K562 (cell line): Measurements from ENCODE around the gene RDH13. TPM values are rescaled to one million over a fixed set of nuclear protein-coding genes. Genes with fewer than 3 reads are reported as not detected.
A peak's percentile ranks its signal among the peaks of the same experiment; 100 is the strongest.

Source experiments
- CBFA2T2 ChIP-seq: fragments of 450-650 bp; conservative IDR thresholded peaks from 2 replicates; pipeline ENCODE4 v1.6.1; 2017; ENCODE audit warnings: mild to moderate bottlenecking
- CBX5 ChIP-seq: IDR thresholded peaks from 2 replicates; pipeline ENCODE4 v1.6.1; 2014; ENCODE audit warnings: low read depth, borderline replicate concordance
- ILK ChIP-seq: fragments of 450-650 bp; IDR thresholded peaks from 2 replicates; pipeline ENCODE4 v1.6.1; 2016; ENCODE audit warnings: missing genetic modification characterization, low read depth, mild to moderate bottlenecking, missing compliant biosample characterization, moderate library complexity, borderline replicate concordance
- PTBP1 ChIP-seq: fragments of 200-400 bp; formaldehyde crosslinking; IDR thresholded peaks from 2 replicates; pipeline ENCODE4 v1.6.1; 2017; ENCODE audit warnings: low read depth, low read length
- RBM25 ChIP-seq: fragments of 200-400 bp; formaldehyde crosslinking; IDR thresholded peaks from 2 replicates; pipeline ENCODE4 v1.6.1; 2018; ENCODE audit warnings: low read length, low read depth, moderate library complexity; ENCODE audit not compliant: severe bottlenecking
- RBM34 ChIP-seq: fragments of 200-400 bp; formaldehyde crosslinking; IDR thresholded peaks from 2 replicates; pipeline ENCODE4 v1.6.1; 2018; ENCODE audit warnings: low read length, borderline replicate concordance; ENCODE audit not compliant: insufficient read depth
- RHOXF2B ChIP-seq: fragments of 250-450 bp; sonication (Bioruptor Pico); conservative IDR thresholded peaks from 2 replicates; pipeline ENCODE4 v1.5.1; 2021
- RNF2 ChIP-seq: sonication (generic); IDR thresholded peaks from 2 replicates; pipeline ENCODE4 v1.6.1; 2016
- STAT5B ChIP-seq: fragments of 250-450 bp; sonication (Bioruptor Pico); IDR thresholded peaks from 2 replicates; pipeline ENCODE4 v1.8.0; 2021; ENCODE audit warnings: mild to moderate bottlenecking, inconsistent platforms
- TAF1 ChIP-seq: IDR thresholded peaks from 2 replicates; pipeline ENCODE4 v1.6.1; 2011; ENCODE audit warnings: mild to moderate bottlenecking, low read length, moderate library complexity; ENCODE audit not compliant: insufficient read depth, control insufficient read depth, severe bottlenecking; ENCODE audit errors: extremely low read depth
- TAF15 ChIP-seq: fragments of 200-400 bp; formaldehyde crosslinking; IDR thresholded peaks from 2 replicates; pipeline ENCODE4 v1.6.1; 2017; ENCODE audit warnings: mild to moderate bottlenecking, low read depth, low read length, moderate library complexity
- TBL1XR1 ChIP-seq, 2 experiments: IDR thresholded peaks; 2 replicates each; pipeline ENCODE4 v1.6.1; 2012; ENCODE audit warnings: improper control_type of control experiment in 2 of 2, low read length in 2 of 2, mild to moderate bottlenecking in 1 of 2
- ZFX ChIP-seq: sonication (generic); formaldehyde crosslinking; IDR thresholded peaks from 2 replicates; pipeline ENCODE4 v1.8.0; 2022; ENCODE audit warnings: mild to moderate bottlenecking, missing genetic modification reagents, moderate library complexity
- ZKSCAN8 ChIP-seq: fragments of 200-800 bp; sonication (Bioruptor generic); IDR thresholded peaks from 2 replicates; pipeline ENCODE4 v1.6.1; 2016; ENCODE audit warnings: missing genetic modification characterization, missing compliant biosample characterization
- ZNF41 ChIP-seq: fragments of 250-450 bp; sonication (Bioruptor Pico); conservative IDR thresholded peaks from 2 replicates; pipeline ENCODE4 v1.4.0; 2020; ENCODE audit warnings: mild to moderate bottlenecking
- ZNF668 ChIP-seq: fragments of 250-450 bp; sonication (Bioruptor Pico); IDR thresholded peaks from 2 replicates; pipeline ENCODE4 v1.8.0; 2022; ENCODE audit warnings: mild to moderate bottlenecking, inconsistent platforms
- ZNF76 ChIP-seq: fragments of 250-450 bp; sonication (Bioruptor Pico); IDR thresholded peaks from 2 replicates; pipeline ENCODE4 v1.4.0; 2020; ENCODE audit warnings: mild to moderate bottlenecking, moderate library complexity, borderline replicate concordance
- polyA plus RNA-seq, 8 experiments: library from polyadenylated mRNA; depleted of rRNA in 4 of 8; stranded (reverse) in 5 of 8; unstranded in 3 of 8; fragments of >200 nt; fragmentation: Nextera tagmentation in 2 of 8; fragmentation: Illumina TruSeq in 1 of 8; extraction: Ambion mirVana in 2 of 8; extraction: Trizol in 1 of 8; gene quantifications; 2 replicates each; pipeline versions ENCODE4 v1.2.1 to v1.2.3, GENCODE V29; 2011 to 2014; ENCODE audit warnings: inconsistent platforms in 1 of 8, missing spikeins in 1 of 8
- total RNA-seq, 7 experiments: library from RNA; depleted of rRNA in 6 of 7; stranded (reverse); fragments of >200 nt in 6 of 7; fragmentation: Illumina TruSeq in 2 of 7; extraction: Trizol in 2 of 7; gene quantifications; 2 replicates each; pipeline versions ENCODE4 v1.2.1 to v1.2.3, GENCODE V29; 2011 to 2021; ENCODE audit warnings: low replicate concordance in 1 of 7
- TF ChIP-seq, protein P1 (sequence below): fragments of 450-650 bp; IDR thresholded peaks from 2 replicates; pipeline ENCODE4 v1.6.1; 2016; ENCODE audit warnings: missing biosample characterization, missing genetic modification characterization
- TF ChIP-seq, protein P2 (sequence below): fragments of 250-450 bp; sonication (Bioruptor Pico); IDR thresholded peaks from 2 replicates; pipeline ENCODE4 v1.8.0; 2022; ENCODE audit warnings: moderate library complexity, mild to moderate bottlenecking, inconsistent platforms
- TF ChIP-seq, protein P3 (sequence below): fragments of 450-650 bp; IDR thresholded peaks from 2 replicates; pipeline ENCODE4 v1.7.1; 2018; ENCODE audit warnings: mild to moderate bottlenecking, low read depth; ENCODE audit not compliant: partially characterized antibody
- TF ChIP-seq, protein P4 (sequence below): fragments of 150-350 bp; conservative IDR thresholded peaks from 2 replicates; pipeline ENCODE4 v1.6.1; 2014; ENCODE audit warnings: low read length

The RDH13 gene
- total and polyA plus RNA-seq, 9 of the 15 experiments (the other 6 are each of a cell fraction or from before 2014, with no cell fraction given) = 7.5 to 70.3 (median 39.5) TPM

DNA sequence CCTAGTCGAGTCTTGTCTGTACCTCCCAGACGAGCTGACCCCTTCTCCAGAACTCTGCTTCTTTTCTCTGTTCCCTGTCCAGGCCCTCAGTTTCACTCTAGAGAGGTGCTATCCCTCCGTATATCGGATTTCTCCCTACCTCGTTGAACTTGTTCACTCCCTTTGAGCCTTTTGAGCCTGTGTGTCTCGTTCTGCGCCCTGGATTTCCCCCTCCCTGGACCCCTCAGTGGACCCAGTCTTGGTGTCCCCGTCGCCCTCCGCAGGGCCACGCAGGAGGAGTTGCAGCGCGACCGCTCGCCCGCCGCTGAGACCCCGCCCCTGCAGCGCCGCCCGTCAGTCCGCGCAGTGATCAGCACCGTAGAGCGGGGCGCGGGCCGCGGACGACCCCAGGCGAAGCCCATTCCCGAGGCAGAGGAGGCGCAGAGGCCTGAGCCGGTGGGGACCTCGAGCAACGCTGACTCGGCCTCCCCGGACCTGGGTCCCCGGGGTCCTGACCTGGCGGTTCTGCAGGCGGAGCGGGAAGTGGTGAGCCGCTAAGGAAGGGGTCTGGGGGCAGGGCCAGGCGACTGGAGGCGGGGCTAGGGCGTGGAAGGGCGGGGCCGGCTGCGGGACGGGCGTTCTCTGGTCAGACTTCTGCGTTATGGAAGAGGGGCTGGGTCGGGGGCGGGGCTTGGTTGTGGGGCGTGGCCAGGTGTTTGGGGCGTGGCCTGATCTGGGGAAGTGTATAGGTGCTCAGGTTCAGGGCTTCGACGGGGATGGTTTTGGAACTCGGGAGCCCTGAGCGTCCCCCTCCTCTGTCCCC is 18.2 kb upstream of the RDH13 start (continued):
- TF ChIP-seq, protein P1, sequence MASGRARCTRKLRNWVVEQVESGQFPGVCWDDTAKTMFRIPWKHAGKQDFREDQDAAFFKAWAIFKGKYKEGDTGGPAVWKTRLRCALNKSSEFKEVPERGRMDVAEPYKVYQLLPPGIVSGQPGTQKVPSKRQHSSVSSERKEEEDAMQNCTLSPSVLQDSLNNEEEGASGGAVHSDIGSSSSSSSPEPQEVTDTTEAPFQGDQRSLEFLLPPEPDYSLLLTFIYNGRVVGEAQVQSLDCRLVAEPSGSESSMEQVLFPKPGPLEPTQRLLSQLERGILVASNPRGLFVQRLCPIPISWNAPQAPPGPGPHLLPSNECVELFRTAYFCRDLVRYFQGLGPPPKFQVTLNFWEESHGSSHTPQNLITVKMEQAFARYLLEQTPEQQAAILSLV (tag) = no peak
- TF ChIP-seq STAT5B (CRISPR knock-in tag) (no peak), ZNF668 (CRISPR knock-in tag) (no peak), CBX5 (no peak), RNF2 (no peak), RBM34 (0 out of 2 replicates have a peak, but pooled peaks have one; percentile 48), PTBP1 (no peak), ZFX (CRISPR knock-in tag) (peak; percentile 52), TAF15 (no peak), ILK (no peak), ZNF41 (CRISPR knock-in tag) (no peak), CBFA2T2 (no peak), TBL1XR1 (IDR thresholded peaks at IDR 0.05; ENCODE audit: low read length in 2 of 2) (no peak), RHOXF2B (no peak), ZKSCAN8 (no peak), RBM25 (no peak), ZNF76 (CRISPR knock-in tag) (no peak), TAF1 (peak; percentile 35)
- TF ChIP-seq, protein P2, sequence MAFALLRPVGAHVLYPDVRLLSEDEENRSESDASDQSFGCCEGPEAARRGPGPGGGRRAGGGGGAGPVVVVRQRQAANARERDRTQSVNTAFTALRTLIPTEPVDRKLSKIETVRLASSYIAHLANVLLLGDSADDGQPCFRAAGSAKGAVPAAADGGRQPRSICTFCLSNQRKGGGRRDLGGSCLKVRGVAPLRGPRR (CRISPR knock-in tag) = no peak
- TF ChIP-seq, protein P3, sequence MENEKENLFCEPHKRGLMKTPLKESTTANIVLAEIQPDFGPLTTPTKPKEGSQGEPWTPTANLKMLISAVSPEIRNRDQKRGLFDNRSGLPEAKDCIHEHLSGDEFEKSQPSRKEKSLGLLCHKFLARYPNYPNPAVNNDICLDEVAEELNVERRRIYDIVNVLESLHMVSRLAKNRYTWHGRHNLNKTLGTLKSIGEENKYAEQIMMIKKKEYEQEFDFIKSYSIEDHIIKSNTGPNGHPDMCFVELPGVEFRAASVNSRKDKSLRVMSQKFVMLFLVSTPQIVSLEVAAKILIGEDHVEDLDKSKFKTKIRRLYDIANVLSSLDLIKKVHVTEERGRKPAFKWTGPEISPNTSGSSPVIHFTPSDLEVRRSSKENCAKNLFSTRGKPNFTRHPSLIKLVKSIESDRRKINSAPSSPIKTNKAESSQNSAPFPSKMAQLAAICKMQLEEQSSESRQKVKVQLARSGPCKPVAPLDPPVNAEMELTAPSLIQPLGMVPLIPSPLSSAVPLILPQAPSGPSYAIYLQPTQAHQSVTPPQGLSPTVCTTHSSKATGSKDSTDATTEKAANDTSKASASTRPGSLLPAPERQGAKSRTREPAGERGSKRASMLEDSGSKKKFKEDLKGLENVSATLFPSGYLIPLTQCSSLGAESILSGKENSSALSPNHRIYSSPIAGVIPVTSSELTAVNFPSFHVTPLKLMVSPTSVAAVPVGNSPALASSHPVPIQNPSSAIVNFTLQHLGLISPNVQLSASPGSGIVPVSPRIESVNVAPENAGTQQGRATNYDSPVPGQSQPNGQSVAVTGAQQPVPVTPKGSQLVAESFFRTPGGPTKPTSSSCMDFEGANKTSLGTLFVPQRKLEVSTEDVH = no peak
- TF ChIP-seq, protein P4, sequence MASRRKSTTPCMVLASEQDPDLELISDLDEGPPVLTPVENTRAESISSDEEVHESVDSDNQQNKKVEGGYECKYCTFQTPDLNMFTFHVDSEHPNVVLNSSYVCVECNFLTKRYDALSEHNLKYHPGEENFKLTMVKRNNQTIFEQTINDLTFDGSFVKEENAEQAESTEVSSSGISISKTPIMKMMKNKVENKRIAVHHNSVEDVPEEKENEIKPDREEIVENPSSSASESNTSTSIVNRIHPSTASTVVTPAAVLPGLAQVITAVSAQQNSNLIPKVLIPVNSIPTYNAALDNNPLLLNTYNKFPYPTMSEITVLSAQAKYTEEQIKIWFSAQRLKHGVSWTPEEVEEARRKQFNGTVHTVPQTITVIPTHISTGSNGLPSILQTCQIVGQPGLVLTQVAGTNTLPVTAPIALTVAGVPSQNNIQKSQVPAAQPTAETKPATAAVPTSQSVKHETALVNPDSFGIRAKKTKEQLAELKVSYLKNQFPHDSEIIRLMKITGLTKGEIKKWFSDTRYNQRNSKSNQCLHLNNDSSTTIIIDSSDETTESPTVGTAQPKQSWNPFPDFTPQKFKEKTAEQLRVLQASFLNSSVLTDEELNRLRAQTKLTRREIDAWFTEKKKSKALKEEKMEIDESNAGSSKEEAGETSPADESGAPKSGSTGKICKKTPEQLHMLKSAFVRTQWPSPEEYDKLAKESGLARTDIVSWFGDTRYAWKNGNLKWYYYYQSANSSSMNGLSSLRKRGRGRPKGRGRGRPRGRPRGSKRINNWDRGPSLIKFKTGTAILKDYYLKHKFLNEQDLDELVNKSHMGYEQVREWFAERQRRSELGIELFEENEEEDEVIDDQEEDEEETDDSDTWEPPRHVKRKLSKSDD = no peak
